HCT116 (cell line): ENCODE results near the gene HCN3. TPM values are rescaled to one million over a fixed set of nuclear protein-coding genes. Genes with fewer than 3 reads are reported as not detected.
A peak's percentile ranks its signal among the peaks of the same experiment; 100 is the strongest.

ENCODE experiments used
- ATAC-seq: fragments of 200-7000 bp; cut with Tn5 transposase; 2 replicates; pipeline ENCODE4 v1.9.1; 2020; ENCODE audit warnings: mild to moderate bottlenecking, moderate library complexity
- BruUV-seq: library from RNA; stranded (reverse); fragments of 400-500 nt; replicated peaks from 2 replicates; lab custom pipeline; 2021; lab: Mats Ljungman, UMichigan
- CTCF ChIA-PET: fragments of 300-600 bp; sonication (Branson Sonifier 250); formaldehyde crosslinking; loops from one replicate; lab custom pipeline; 2021; ENCODE audit warnings: antibody characterized with exemption; lab: Charles Lee
- POLR2A ChIA-PET: fragments of 300-600, 350-600 bp; sonication (Branson Sonifier 250); formaldehyde crosslinking; loops from one replicate; lab custom pipeline; 2021; ENCODE audit warnings: antibody characterized with exemption; lab: Charles Lee
- RAD21 ChIA-PET, 2 experiments: fragments of 300-600 bp; sonication (Branson Sonifier 250); formaldehyde crosslinking; loops; one replicate each; lab custom pipeline; 2023; ENCODE audit warnings: low total read pairs in 2 of 2; ENCODE audit not compliant: uncharacterized antibody in 2 of 2, unreplicated experiment in 2 of 2, low non-redundant PET in 1 of 2; lab: Charles Lee
- DNase-seq: peaks from one replicate; pipeline ENCODE4 v3.0.0-alpha.2; 2010; ENCODE audit warnings: low read depth, low spot score
- H2AFZ ChIP-seq: fragments of 200-600 bp; shearing (Covaris generic), sonication (generic); 2 replicates; pipeline ENCODE4 v1.6.1; 2017; ENCODE audit warnings: low read depth, mixed run types, mixed read lengths, antibody characterized with exemption, low read length; ENCODE audit not compliant: poor library complexity, severe bottlenecking
- H3K27ac ChIP-seq: 2 replicates; pipeline ENCODE4 v1.5.1; 2012; ENCODE audit warnings: low read depth, low read length
- H3K27me3 ChIP-seq: fragments of 200-600 bp; sonication (generic); 2 replicates; pipeline ENCODE4 v1.6.1; 2016; ENCODE audit warnings: mixed run types, low read length, mixed read lengths; ENCODE audit not compliant: insufficient read depth
- H3K36me3 ChIP-seq, 2 experiments: fragments of 200-500 bp in 1 of 2; fragments of 200-600 bp in 1 of 2; sonication (Bioruptor generic) in 1 of 2; sonication (generic) in 1 of 2; 2 replicates each; pipeline versions ENCODE4 v1.5.1 to v1.6.1; 2014 to 2016; ENCODE audit warnings: low read length in 2 of 2, inconsistent platforms in 1 of 2, mixed read lengths in 1 of 2, mixed run types in 1 of 2; ENCODE audit not compliant: insufficient read depth in 2 of 2, control insufficient read depth in 1 of 2
- H3K4me1 ChIP-seq, 2 experiments: fragments of 200-600 bp in 1 of 2; sonication (generic) in 1 of 2; 2 replicates each; pipeline versions ENCODE4 v1.5.1 to v1.6.1; 2012 to 2017; ENCODE audit warnings: low read length in 2 of 2, inconsistent platforms in 1 of 2, mild to moderate bottlenecking in 1 of 2, mixed read lengths in 1 of 2, mixed run types in 1 of 2, moderate library complexity in 1 of 2; ENCODE audit not compliant: insufficient read depth in 2 of 2, control insufficient read depth in 1 of 2
- H3K4me2 ChIP-seq: fragments of 200-600 bp; sonication (generic); 2 replicates; pipeline ENCODE4 v1.6.1; 2017; ENCODE audit warnings: mixed run types, low read length, mixed read lengths
- H3K4me3 ChIP-seq, 2 experiments: fragments of 200-600 bp in 1 of 2; sonication (generic) in 1 of 2; replicated peaks in 1 of 2; 2 replicates each; pipeline ENCODE4 v1.5.1; 2011 to 2016; ENCODE audit warnings: low read length in 2 of 2, control low read depth in 1 of 2, low read depth in 1 of 2, mild to moderate bottlenecking in 1 of 2, mixed read lengths in 1 of 2, mixed run types in 1 of 2
- H3K79me2 ChIP-seq: fragments of 200-600 bp; sonication (generic); 2 replicates; pipeline ENCODE4 v1.6.1; 2017; ENCODE audit warnings: mild to moderate bottlenecking, mixed run types, low read length, moderate library complexity, mixed read lengths; ENCODE audit not compliant: insufficient read depth
- H3K9ac ChIP-seq: fragments of 200-600 bp; sonication (generic); 2 replicates; pipeline ENCODE4 v1.6.1; 2016; ENCODE audit warnings: low read length, mixed read lengths
- H3K9me2 ChIP-seq: fragments of 200-600 bp; sonication (generic), shearing (Covaris generic); 2 replicates; pipeline ENCODE4 v1.6.1; 2017; ENCODE audit warnings: mixed run types, mild to moderate bottlenecking, moderate library complexity; ENCODE audit not compliant: insufficient read depth
- H3K9me3 ChIP-seq, 2 experiments: fragments of 200-500 bp in 1 of 2; fragments of 200-600 bp in 1 of 2; sonication (Bioruptor generic) in 1 of 2; sonication (generic) in 1 of 2; 2 replicates each; pipeline ENCODE4 v1.6.1; 2014 to 2017; ENCODE audit warnings: low read length in 2 of 2, mixed read lengths in 2 of 2, inconsistent platforms in 1 of 2, low read depth in 1 of 2, mild to moderate bottlenecking in 1 of 2, mixed run types in 1 of 2, moderate library complexity in 1 of 2; ENCODE audit not compliant: control insufficient read depth in 1 of 2, insufficient read depth in 1 of 2
- H4K20me1 ChIP-seq: fragments of 200-600 bp; sonication (generic), shearing (Covaris generic); 2 replicates; pipeline ENCODE4 v1.6.1; 2017; ENCODE audit warnings: mixed run types, mild to moderate bottlenecking, moderate library complexity; ENCODE audit not compliant: insufficient read depth
- CBX3 ChIP-seq: IDR thresholded peaks from 2 replicates; pipeline ENCODE4 v1.6.1; 2012; ENCODE audit warnings: low read depth
- CEBPB ChIP-seq: IDR thresholded peaks from 2 replicates; pipeline ENCODE4 v1.6.1; 2012; ENCODE audit warnings: low read depth
- EZH2 ChIP-seq: fragments of 200-600 bp; sonication (generic); IDR thresholded peaks from 2 replicates; pipeline ENCODE4 v1.6.1; 2017; ENCODE audit warnings: antibody characterized with exemption, mixed run types
- EZH2phosphoT487 ChIP-seq: fragments of 200-600 bp; IDR thresholded peaks from 2 replicates; pipeline ENCODE4 v1.6.1; 2018; ENCODE audit warnings: antibody characterized with exemption, borderline replicate concordance
- FOSL1 ChIP-seq: IDR thresholded peaks from 2 replicates; pipeline ENCODE4 v1.6.1; 2012; ENCODE audit warnings: low read depth
- JUND ChIP-seq: IDR thresholded peaks from 2 replicates; pipeline ENCODE4 v1.6.1; 2012
- MAX ChIP-seq: IDR thresholded peaks from 2 replicates; pipeline ENCODE4 v1.6.1; 2012
- POLR2A ChIP-seq: IDR thresholded peaks from 2 replicates; pipeline ENCODE4 v1.7.0; 2011; ENCODE audit warnings: borderline replicate concordance; ENCODE audit not compliant: insufficient read depth, insufficient read length; ENCODE audit errors: extremely low read depth
- POLR2AphosphoS5 ChIP-seq: IDR thresholded peaks from 2 replicates; pipeline ENCODE4 v1.6.1; 2011; ENCODE audit warnings: mild to moderate bottlenecking, low read depth, low read length, moderate library complexity
- SIN3A ChIP-seq: IDR thresholded peaks from 2 replicates; pipeline ENCODE4 v1.6.1; 2012; ENCODE audit warnings: low read depth
- SP1 ChIP-seq: IDR thresholded peaks from 2 replicates; pipeline ENCODE4 v1.6.1; 2012; ENCODE audit warnings: low read depth
- SRF ChIP-seq: IDR thresholded peaks from 2 replicates; pipeline ENCODE4 v1.6.1; 2012; ENCODE audit warnings: low read depth
- TCF7L2 ChIP-seq: IDR thresholded peaks from 2 replicates; pipeline ENCODE4 v1.7.0; 2011; ENCODE audit warnings: borderline replicate concordance, inconsistent platforms; ENCODE audit not compliant: insufficient read depth, insufficient read length; ENCODE audit errors: extremely low read depth
- YY1 ChIP-seq: IDR thresholded peaks from 2 replicates; pipeline ENCODE4 v1.6.1; 2011; ENCODE audit warnings: low read length, low read depth, moderate library complexity, mild to moderate bottlenecking; ENCODE audit not compliant: insufficient replicate concordance; ENCODE audit errors: extremely low read depth
- ZNF274 ChIP-seq: fragments of 200-500 bp; sonication (Bioruptor generic); IDR thresholded peaks from 2 replicates; pipeline ENCODE4 v1.6.1; 2014; ENCODE audit warnings: mild to moderate bottlenecking, low read depth, low read length, inconsistent platforms
- intact Hi-C: fragments of 100-400 bp; cut with micrococcal nuclease; formaldehyde crosslinking; loops from 2 replicates; pipeline ENCODE4 v1.10.0; 2022
- total RNA-seq: library from RNA; stranded (reverse); gene quantifications from one replicate; pipeline ENCODE4 v1.2.1, GENCODE V29; 2021; ENCODE audit not compliant: unreplicated experiment
- TF ChIP-seq, protein P1 (sequence below): IDR thresholded peaks from 2 replicates; pipeline ENCODE4 v1.6.1; 2011; ENCODE audit warnings: mild to moderate bottlenecking, low read length, moderate library complexity; ENCODE audit not compliant: insufficient replicate concordance; ENCODE audit errors: extremely low read depth
- TF ChIP-seq, protein P2 (sequence below): IDR thresholded peaks from 2 replicates; pipeline ENCODE4 v1.6.1; 2012
- TF ChIP-seq, protein P3 (sequence below), 3 experiments: fragments of 200-600 bp in 1 of 3; sonication (generic) in 1 of 3; IDR thresholded peaks in 2 of 3; conservative IDR thresholded peaks in 1 of 3; 2 replicates each; pipeline ENCODE4 v1.5.1; 2012 to 2017; ENCODE audit warnings: low read depth in 2 of 3, low read length in 2 of 3, antibody characterized with exemption in 1 of 3, borderline replicate concordance in 1 of 3, control low read depth in 1 of 3, mild to moderate bottlenecking in 1 of 3, mixed read lengths in 1 of 3, mixed run types in 1 of 3, moderate library complexity in 1 of 3; ENCODE audit not compliant: insufficient read depth in 1 of 3

Gene HCN3
- total RNA-seq, 1 experiment from 2014 or later = 8.5 TPM

DNA sequence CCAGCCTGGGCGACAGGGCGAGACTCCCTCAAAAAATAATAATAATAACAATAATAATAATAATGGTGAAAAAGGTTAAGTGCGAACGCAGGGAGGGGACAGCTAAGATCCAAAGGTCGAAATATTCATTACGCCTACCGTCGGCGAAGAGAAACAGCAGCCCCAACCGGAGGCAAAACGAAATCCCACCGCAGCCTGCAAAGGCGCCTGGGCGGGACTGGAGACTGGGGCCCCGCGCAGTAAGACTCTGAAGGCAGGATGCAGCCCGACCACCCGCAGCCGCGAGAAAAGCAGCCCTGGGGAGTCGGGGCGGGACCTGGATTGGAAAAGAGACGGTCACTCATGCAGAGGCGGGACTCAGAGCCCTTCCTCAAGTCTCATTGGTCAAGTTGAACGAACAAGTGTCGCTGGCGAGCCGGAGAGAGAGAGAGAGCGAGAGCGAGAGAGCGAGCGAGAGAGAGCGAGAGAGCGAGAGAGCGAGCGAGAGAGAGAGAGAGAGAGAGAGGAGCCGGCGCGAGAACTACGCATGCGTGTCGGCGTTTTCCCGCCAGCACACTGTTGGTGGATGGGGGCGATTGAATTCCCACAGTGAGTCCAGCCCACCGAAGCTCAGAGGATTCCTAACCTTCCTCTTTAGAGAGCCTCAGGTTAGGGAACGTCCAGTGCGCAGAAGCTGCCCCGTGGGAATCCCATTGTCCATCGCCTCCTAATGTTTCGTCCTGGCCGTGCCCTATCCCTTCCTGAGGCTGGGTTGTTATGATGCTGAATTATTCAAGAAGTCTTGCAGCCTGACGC lies 32.7 kb upstream of the HCN3 start:
- ChIA-PET POLR2A (interaction anchor here (1.6 to 1.7 kb wide), 2 partner anchors 17 to 51 kb away, joined by 7 read pairs; no protein-coding TSS in a partner anchor), RAD21 (interaction anchor here in 1 of 2 experiments (0.7 kb wide), 1 partner anchor 170 kb away, joined by 3 read pairs; no protein-coding TSS in a partner anchor), CTCF (interaction anchor here (1.4 kb wide), 1 partner anchor 72 kb away, joined by 5 read pairs; the partner anchor contains the start of gene KRTCAP2)
- peaks cover 0 to 2% of the 10 kb centered on the region in 2 experiments; a peak in 3 of 4 replicates for H3K36me3 ChIP-seq
- peak overlapping the region; percentile 69 to 74 for H3K4me3 ChIP-seq
- peak overlapping the region; percentile 76 for H3K4me2 ChIP-seq
- no TSS peak for BruUV-seq
- H3K79me2 ChIP-seq = no peaks in the 10 kb centered on the region
- no peaks in the 10 kb centered on the region for H3K9me2 ChIP-seq
- H2AFZ ChIP-seq = peak overlapping the region; percentile 13
- peaks cover 16 to 46% of the 10 kb centered on the region in 2 experiments for H3K4me1 ChIP-seq
- peak overlapping the region; percentile 78 for H3K27ac ChIP-seq
- H3K27me3 ChIP-seq = no peaks in the 10 kb centered on the region
- H3K9me3 ChIP-seq = no peaks in the 10 kb centered on the region
- DNase-seq (peak; percentile 99), ATAC-seq (peak; percentile 91)
- intact Hi-C loops = loop anchor here (1.0 to 5.0 kb wide), 2 partner anchors 17 to 37 kb away; partner anchors contain the start of genes MTX1 and THBS3
- peak; percentile 87 for TF ChIP-seq TCF7L2
- TF ChIP-seq EZH2phosphoT487 = no peak
- TF ChIP-seq ZNF274 = no peak
- peak; percentile 78 for TF ChIP-seq YY1
- TF ChIP-seq, protein P1, sequence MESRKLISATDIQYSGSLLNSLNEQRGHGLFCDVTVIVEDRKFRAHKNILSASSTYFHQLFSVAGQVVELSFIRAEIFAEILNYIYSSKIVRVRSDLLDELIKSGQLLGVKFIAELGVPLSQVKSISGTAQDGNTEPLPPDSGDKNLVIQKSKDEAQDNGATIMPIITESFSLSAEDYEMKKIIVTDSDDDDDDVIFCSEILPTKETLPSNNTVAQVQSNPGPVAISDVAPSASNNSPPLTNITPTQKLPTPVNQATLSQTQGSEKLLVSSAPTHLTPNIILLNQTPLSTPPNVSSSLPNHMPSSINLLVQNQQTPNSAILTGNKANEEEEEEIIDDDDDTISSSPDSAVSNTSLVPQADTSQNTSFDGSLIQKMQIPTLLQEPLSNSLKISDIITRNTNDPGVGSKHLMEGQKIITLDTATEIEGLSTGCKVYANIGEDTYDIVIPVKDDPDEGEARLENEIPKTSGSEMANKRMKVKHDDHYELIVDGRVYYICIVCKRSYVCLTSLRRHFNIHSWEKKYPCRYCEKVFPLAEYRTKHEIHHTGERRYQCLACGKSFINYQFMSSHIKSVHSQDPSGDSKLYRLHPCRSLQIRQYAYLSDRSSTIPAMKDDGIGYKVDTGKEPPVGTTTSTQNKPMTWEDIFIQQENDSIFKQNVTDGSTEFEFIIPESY = peak; percentile 90
- TF ChIP-seq, protein P2, sequence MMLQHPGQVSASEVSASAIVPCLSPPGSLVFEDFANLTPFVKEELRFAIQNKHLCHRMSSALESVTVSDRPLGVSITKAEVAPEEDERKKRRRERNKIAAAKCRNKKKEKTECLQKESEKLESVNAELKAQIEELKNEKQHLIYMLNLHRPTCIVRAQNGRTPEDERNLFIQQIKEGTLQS = no peak
- no peak; the same call in 1 of the 2 replicates for TF ChIP-seq FOSL1
- peak; percentile 100 for TF ChIP-seq CBX3
- peak; percentile 98 for TF ChIP-seq MAX
- TF ChIP-seq SIN3A = peak; percentile 92; the same call in 1 of the 2 replicates
- peak; percentile 96 for TF ChIP-seq POLR2AphosphoS5
- no peak for TF ChIP-seq CEBPB
- TF ChIP-seq, protein P3, sequence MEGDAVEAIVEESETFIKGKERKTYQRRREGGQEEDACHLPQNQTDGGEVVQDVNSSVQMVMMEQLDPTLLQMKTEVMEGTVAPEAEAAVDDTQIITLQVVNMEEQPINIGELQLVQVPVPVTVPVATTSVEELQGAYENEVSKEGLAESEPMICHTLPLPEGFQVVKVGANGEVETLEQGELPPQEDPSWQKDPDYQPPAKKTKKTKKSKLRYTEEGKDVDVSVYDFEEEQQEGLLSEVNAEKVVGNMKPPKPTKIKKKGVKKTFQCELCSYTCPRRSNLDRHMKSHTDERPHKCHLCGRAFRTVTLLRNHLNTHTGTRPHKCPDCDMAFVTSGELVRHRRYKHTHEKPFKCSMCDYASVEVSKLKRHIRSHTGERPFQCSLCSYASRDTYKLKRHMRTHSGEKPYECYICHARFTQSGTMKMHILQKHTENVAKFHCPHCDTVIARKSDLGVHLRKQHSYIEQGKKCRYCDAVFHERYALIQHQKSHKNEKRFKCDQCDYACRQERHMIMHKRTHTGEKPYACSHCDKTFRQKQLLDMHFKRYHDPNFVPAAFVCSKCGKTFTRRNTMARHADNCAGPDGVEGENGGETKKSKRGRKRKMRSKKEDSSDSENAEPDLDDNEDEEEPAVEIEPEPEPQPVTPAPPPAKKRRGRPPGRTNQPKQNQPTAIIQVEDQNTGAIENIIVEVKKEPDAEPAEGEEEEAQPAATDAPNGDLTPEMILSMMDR (IDR thresholded peaks at IDR 0.05 in 2 of 3, conservative IDR thresholded peaks at IDR 0.05 in 1 of 3; ENCODE audit: borderline replicate concordance in 1 of 3, insufficient read depth in 1 of 3, low read depth in 2 of 3, low read length in 2 of 3) = peak in 1 of 3 experiments; percentile 14; a peak in 2 of 6 replicates
- peak; percentile 94 for TF ChIP-seq SP1
- no peak; the same call in 1 of the 2 replicates for TF ChIP-seq JUND
- TF ChIP-seq EZH2 = no peak
- peak; percentile 95 for TF ChIP-seq POLR2A
- no peak for TF ChIP-seq SRF
- H3K9ac ChIP-seq = peak overlapping the region; percentile 80
- H4K20me1 ChIP-seq = no peaks in the 10 kb centered on the region
